ENCODE measurements around the gene POLR2I.

DNA sequence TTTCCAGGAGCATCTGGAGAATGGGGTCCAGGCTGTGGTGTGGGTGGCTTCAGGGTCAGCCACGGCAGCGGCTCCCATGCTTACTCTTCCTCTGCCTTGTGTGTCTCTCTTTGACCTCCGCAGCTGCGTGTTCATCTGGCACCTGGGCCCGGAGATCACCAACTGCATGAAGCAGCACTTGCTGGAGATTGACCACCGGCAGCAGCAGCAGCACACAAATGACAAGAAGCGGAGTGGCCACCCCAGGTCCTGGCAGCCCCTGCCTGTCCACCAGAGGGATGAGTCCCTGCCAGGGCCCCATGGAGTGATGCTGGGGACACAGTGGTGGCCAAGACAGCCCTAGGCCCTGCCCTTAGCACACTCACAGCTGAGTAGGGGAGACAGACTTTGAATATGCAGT lies 22.1 kb downstream of the POLR2I start:
- no peak for TF ChIP-seq POLR2AphosphoS5 (IDR thresholded peaks at IDR 0.05)
- TF ChIP-seq, protein P1, sequence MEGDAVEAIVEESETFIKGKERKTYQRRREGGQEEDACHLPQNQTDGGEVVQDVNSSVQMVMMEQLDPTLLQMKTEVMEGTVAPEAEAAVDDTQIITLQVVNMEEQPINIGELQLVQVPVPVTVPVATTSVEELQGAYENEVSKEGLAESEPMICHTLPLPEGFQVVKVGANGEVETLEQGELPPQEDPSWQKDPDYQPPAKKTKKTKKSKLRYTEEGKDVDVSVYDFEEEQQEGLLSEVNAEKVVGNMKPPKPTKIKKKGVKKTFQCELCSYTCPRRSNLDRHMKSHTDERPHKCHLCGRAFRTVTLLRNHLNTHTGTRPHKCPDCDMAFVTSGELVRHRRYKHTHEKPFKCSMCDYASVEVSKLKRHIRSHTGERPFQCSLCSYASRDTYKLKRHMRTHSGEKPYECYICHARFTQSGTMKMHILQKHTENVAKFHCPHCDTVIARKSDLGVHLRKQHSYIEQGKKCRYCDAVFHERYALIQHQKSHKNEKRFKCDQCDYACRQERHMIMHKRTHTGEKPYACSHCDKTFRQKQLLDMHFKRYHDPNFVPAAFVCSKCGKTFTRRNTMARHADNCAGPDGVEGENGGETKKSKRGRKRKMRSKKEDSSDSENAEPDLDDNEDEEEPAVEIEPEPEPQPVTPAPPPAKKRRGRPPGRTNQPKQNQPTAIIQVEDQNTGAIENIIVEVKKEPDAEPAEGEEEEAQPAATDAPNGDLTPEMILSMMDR (IDR thresholded peaks at IDR 0.05): no peak

All from prostate gland (tissue), 2 donors.